Psoas muscle (tissue), 8 donors: ENCODE data around the gene GMEB2. TPM values are rescaled to one million over a fixed set of nuclear protein-coding genes. Genes with fewer than 3 reads are reported as not detected.

Experiments used
- ATAC-seq, 4 donors: fragments of 200-7000 bp; cut with Tn5 transposase; one replicate each; pipeline ENCODE4 v1.9.1; 2020; ENCODE audit warnings: moderate library complexity in 3 of 4, mild to moderate bottlenecking in 2 of 4
- DNase-seq, 2 donors: peaks; one replicate each; pipeline ENCODE4 v3.0.0-alpha.2; 2020
- H3K27ac ChIP-seq: fragments of 200-600 bp; one replicate; pipeline ENCODE4 v1.8.0; 2022
- H3K27me3 ChIP-seq, 3 donors: fragments of 200-600 bp in 1 of 3; one replicate each; pipeline versions ENCODE4 v1.6.1 to v1.8.0; 2013 to 2022; ENCODE audit warnings: low read length in 2 of 3, mild to moderate bottlenecking in 2 of 3, moderate library complexity in 1 of 3; ENCODE audit not compliant: insufficient read depth in 3 of 3
- H3K36me3 ChIP-seq, 2 donors: fragments of 200-600 bp in 1 of 2; one replicate each; pipeline versions ENCODE4 v1.6.1 to v1.8.0; 2013 to 2022; ENCODE audit warnings: low read depth in 1 of 2, mild to moderate bottlenecking in 1 of 2, moderate library complexity in 1 of 2; ENCODE audit not compliant: insufficient read depth in 1 of 2
- H3K4me1 ChIP-seq: fragments of 200-600 bp; one replicate; pipeline ENCODE4 v1.8.0; 2022
- H3K4me3 ChIP-seq: fragments of 200-600 bp; one replicate; pipeline ENCODE4 v1.8.0; 2022; ENCODE audit warnings: mild to moderate bottlenecking
- H3K9me3 ChIP-seq: fragments of 200-600 bp; one replicate; pipeline ENCODE4 v1.8.0; 2022
- CTCF ChIP-seq: fragments of 200-600 bp; IDR thresholded peaks from one replicate; pipeline ENCODE4 v1.8.0; 2022; ENCODE audit warnings: antibody characterized with exemption
- WGBS, 3 donors: extraction: QIAGEN DNeasy Blood & Tissue Kit; methylation state at CpG; one replicate each; pipeline versions ENCODE4 v1.1.6 to v1.1.7; 2013; 5-methylcytosine and 5-hydroxymethylcytosine counted together
- intact Hi-C, 2 donors: fragments of 100-400 bp; cut with DNase I; formaldehyde crosslinking; loops; one replicate each; pipeline versions ENCODE4 v1.11.0 to v1.14.2; 2022
- polyA plus RNA-seq, 3 donors: library from polyadenylated mRNA; stranded (reverse); fragments of 200-250 nt; gene quantifications; one replicate each; pipeline ENCODE4 v1.2.3, GENCODE V29; 2013
- total RNA-seq, 4 donors: library from RNA; stranded (reverse); fragmentation: NEBNext Ultra II Directional in 2 of 4; extraction: Animal tissue kit (Norgen Biotek cat#: 25700) in 2 of 4; gene quantifications; one replicate each; pipeline versions ENCODE4 v1.2.1 to v1.2.4, GENCODE V29; 2021 to 2023
- donor health status: healthy with polysubstance abuse.
- donor health status: DM: no; HTN: no; CAD: no; lungs with moderate emphysema.
- donor health status: Bipolar disorder and iron deficiency.
- donor health status: healthy.
- donor health status: DM: yes; HTN: yes; CAD: no.
- donor health status: DM: no; HTN: no; CAD: no.
- donor health status: DM: no; HTN: no; CAD: no.
- donor health status: DM: yes; HTN: yes; CAD: no.

Gene GMEB2
- total and polyA plus RNA-seq, 7 donors: 5.4 to 10.1 (median 8.5) TPM

GRCh38 chr20:63599396-63600050 is 27.4 kb downstream of the GMEB2 start:
- TF ChIP-seq CTCF: no peak
- DNase-seq: no peak
- H3K27me3 ChIP-seq: no peaks in the 10 kb centered on the region
- 91 to 95% (median 94%) methylated on average over 27 of the region's 27 CpGs for WGBS, 3 donors
- peaks cover 0 to 74% of the 10 kb centered on the region in 2 donors for H3K36me3 ChIP-seq
- no peak overlapping the region for H3K4me3 ChIP-seq
- H3K4me1 ChIP-seq: no peaks in the 10 kb centered on the region
- no peak for ATAC-seq
- no peak overlapping the region for H3K27ac ChIP-seq
- intact Hi-C loops: no loop called here
- H3K9me3 ChIP-seq: no peaks in the 10 kb centered on the region

DNA sequence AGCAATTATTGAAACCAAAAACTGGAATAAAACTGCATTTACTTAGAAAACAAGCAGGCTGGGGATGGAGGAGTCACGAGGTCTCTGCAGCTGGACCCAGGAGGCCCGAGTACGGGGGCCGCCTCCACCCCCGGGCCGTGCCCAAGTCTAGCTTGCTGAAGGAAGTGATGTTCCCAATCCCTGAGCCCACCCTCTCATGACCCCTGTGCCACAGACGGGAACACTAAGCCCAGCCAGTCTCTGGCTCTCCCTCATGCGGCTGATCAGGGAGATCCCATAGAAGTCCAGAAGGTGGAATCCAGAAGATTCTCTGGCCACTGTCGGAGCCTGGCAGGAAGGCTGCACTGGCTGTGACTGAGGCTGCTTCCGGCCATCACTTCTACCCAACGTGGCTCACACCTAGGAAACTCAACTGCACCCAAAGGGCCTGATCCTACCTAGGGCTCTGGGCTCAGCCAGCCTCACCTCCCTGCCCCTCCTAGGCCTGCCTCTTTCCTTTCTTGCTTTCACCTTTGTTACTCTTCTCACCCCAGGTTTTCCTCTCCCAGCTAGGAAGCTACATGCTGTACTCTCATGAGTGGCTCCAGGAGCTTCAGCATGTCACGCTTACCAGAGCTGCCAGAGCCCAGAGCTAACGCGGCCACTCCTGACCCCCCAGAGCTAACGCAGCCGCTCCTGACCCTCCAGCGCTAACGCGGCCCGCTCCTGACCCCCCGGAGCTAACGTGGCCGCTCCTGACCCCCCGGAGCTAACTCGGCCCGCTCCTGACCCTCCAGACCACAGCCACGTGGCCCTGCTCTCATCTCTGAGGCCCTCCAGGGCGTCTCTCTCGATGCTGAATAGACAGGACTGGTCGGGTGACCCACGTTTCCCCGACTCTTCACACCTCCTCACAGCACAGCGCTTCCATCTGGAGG is 28.2 kb downstream of the GMEB2 start:
- 90 to 92% (median 90%) methylated on average over 33 of the region's 33 CpGs for WGBS, 3 donors
- ATAC-seq (no peak), DNase-seq (no peak)
- H3K4me3 ChIP-seq: no peak overlapping the region
- peaks cover 0 to 66% of the 10 kb centered on the region in 2 donors for H3K36me3 ChIP-seq
- no peaks in the 10 kb centered on the region for H3K4me1 ChIP-seq
- intact Hi-C loops: no loop called here
- H3K27ac ChIP-seq: no peak overlapping the region
- H3K27me3 ChIP-seq: no peaks in the 10 kb centered on the region
- no peaks in the 10 kb centered on the region for H3K9me3 ChIP-seq
- TF ChIP-seq CTCF: no peak

GRCh38 chr20:63597651-63598478 is 29.0 kb downstream of the GMEB2 start:
- Histone ChIP-seq H3K27me3 (no peaks in the 10 kb centered on the region), H3K4me1 (no peaks in the 10 kb centered on the region), H3K9me3 (no peaks in the 10 kb centered on the region), H3K4me3 (no peak overlapping the region), H3K27ac (no peak overlapping the region), H3K36me3 (peaks cover 0 to 64% of the 10 kb centered on the region in 2 donors)
- ATAC-seq (no peak), DNase-seq (no peak)
- intact Hi-C loops: no loop called here
- WGBS, 3 donors: 87 to 90% (median 88%) methylated on average over 23 of the region's 23 CpGs
- TF ChIP-seq CTCF: no peak

- WGBS, 3 donors: 91 to 94% (median 92%) methylated on average over 6 of the region's 6 CpGs
- no peak overlapping the region for H3K4me3 ChIP-seq
- no peaks in the 10 kb centered on the region for H3K9me3 ChIP-seq
- no peaks in the 10 kb centered on the region for H3K27me3 ChIP-seq
- no peak overlapping the region for H3K27ac ChIP-seq
- no peak for TF ChIP-seq CTCF
- no peaks in the 10 kb centered on the region for H3K4me1 ChIP-seq
- intact Hi-C loops: no loop called here
- H3K36me3 ChIP-seq: peaks cover 4 to 66% of the 10 kb centered on the region in 2 donors
- ATAC-seq (no peak), DNase-seq (no peak)
These were observed 30.5 kb downstream of the GMEB2 start for GRCh38 chr20:63596423-63596822.
